ENCODE measurements around the gene KNDC1. TPM values are rescaled to one million over a fixed set of nuclear protein-coding genes. Genes with fewer than 3 reads are reported as not detected.

KNDC1 gene
- total and polyA plus RNA-seq, 2 of the 13 experiments (the other 11 are each of a cell fraction or from before 2014, with no cell fraction given), result 0.69 TPM; not detected in 1

GRCh38 chr10:133248334-133248715 lies 88.3 kb downstream of the KNDC1 start:
- H3K36me3 ChIP-seq (replicated peaks in 1 of 2; ENCODE audit: control insufficient read depth in 1 of 2, insufficient read depth in 2 of 2, low read length in 2 of 2), result no peaks in the 10 kb centered on the region
- no peaks in the 10 kb centered on the region for H3K9me3 ChIP-seq (ENCODE audit: low read length)
- in situ Hi-C loops (cut with HindIII; ENCODE audit: extremely low pct_ligation_motif_present, low pct_unique_long_range_greater_than_20kb), result no loop called here
- H3K4me1 ChIP-seq (ENCODE audit: insufficient read depth, low read length), result peaks cover 33% of the 10 kb centered on the region
- FAIRE-seq, result no peak
- no peak for TF ChIP-seq ZNF550 (CRISPR knock-in tag; IDR thresholded peaks at IDR 0.05; ENCODE audit: borderline replicate concordance)
- TF ChIP-seq NFIB (CRISPR knock-in tag; IDR thresholded peaks at IDR 0.05; ENCODE audit: borderline replicate concordance), result no peak
- no peak for TF ChIP-seq ZNF12 (CRISPR knock-in tag; IDR thresholded peaks at IDR 0.05)
- TF ChIP-seq RERE (CRISPR knock-in tag; IDR thresholded peaks at IDR 0.05; ENCODE audit: low read depth), result no peak
- TF ChIP-seq PCBP2 (optimal IDR thresholded peaks at IDR 0.05; ENCODE audit: low read depth, low read length, poor library complexity, severe bottlenecking), result no peak
- no peak for TF ChIP-seq HOXA7 (CRISPR knock-in tag; IDR thresholded peaks at IDR 0.05)
- TF ChIP-seq ZNF775 (CRISPR knock-in tag; IDR thresholded peaks at IDR 0.05; ENCODE audit: borderline replicate concordance), result no peak
- no peak for TF ChIP-seq ZSCAN12 (CRISPR knock-in tag; IDR thresholded peaks at IDR 0.05)
- no peak for TF ChIP-seq SMAD9 (CRISPR knock-in tag; IDR thresholded peaks at IDR 0.05)
- TF ChIP-seq, protein P1, sequence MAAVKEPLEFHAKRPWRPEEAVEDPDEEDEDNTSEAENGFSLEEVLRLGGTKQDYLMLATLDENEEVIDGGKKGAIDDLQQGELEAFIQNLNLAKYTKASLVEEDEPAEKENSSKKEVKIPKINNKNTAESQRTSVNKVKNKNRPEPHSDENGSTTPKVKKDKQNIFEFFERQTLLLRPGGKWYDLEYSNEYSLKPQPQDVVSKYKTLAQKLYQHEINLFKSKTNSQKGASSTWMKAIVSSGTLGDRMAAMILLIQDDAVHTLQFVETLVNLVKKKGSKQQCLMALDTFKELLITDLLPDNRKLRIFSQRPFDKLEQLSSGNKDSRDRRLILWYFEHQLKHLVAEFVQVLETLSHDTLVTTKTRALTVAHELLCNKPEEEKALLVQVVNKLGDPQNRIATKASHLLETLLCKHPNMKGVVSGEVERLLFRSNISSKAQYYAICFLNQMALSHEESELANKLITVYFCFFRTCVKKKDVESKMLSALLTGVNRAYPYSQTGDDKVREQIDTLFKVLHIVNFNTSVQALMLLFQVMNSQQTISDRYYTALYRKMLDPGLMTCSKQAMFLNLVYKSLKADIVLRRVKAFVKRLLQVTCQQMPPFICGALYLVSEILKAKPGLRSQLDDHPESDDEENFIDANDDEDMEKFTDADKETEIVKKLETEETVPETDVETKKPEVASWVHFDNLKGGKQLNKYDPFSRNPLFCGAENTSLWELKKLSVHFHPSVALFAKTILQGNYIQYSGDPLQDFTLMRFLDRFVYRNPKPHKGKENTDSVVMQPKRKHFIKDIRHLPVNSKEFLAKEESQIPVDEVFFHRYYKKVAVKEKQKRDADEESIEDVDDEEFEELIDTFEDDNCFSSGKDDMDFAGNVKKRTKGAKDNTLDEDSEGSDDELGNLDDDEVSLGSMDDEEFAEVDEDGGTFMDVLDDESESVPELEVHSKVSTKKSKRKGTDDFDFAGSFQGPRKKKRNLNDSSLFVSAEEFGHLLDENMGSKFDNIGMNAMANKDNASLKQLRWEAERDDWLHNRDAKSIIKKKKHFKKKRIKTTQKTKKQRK (IDR thresholded peaks at IDR 0.05; ENCODE audit: low read length), result no peak
- no peak for TF ChIP-seq ZKSCAN1 (IDR thresholded peaks at IDR 0.05; ENCODE audit: low read length)
- no peak for TF ChIP-seq ZSCAN31 (CRISPR knock-in tag; IDR thresholded peaks at IDR 0.05; ENCODE audit: low read depth)
- no peak for TF ChIP-seq CBX2 (IDR thresholded peaks at IDR 0.05; ENCODE audit: low read depth, low read length)
- TF ChIP-seq CBX2 (CRISPR knock-in tag; IDR thresholded peaks at IDR 0.05; ENCODE audit: low read depth), result no peak
- TF ChIP-seq ZFP1 (CRISPR knock-in tag; IDR thresholded peaks at IDR 0.05), result no peak
- H3K9ac ChIP-seq (ENCODE audit: insufficient read depth, low read depth, low read length), result no peak overlapping the region
- H4K20me1 ChIP-seq (ENCODE audit: insufficient read depth, low read length), result no peaks in the 10 kb centered on the region
- peaks cover 22 to 65% of the 10 kb centered on the region in 2 experiments for H3K27me3 ChIP-seq (ENCODE audit: control insufficient read depth in 1 of 2, insufficient read depth in 2 of 2, low read length in 2 of 2)
- BruUV-seq (replicated peaks), result no TSS peak
- ATAC-seq, result peak; percentile 15
- no peak overlapping the region for H3K4me3 ChIP-seq (replicated peaks in 1 of 3; ENCODE audit: insufficient read depth in 1 of 3, low read depth in 2 of 3, low read length in 3 of 3)
- POLR2A ChIA-PET, result no interaction called here
- H3K79me2 ChIP-seq (ENCODE audit: insufficient read depth, low read length), result no peaks in the 10 kb centered on the region
- no peak overlapping the region; the same call in 1 of the 2 replicates for H3K4me2 ChIP-seq (ENCODE audit: low read depth, low read length)
- H3K27ac ChIP-seq (ENCODE audit: extremely low read length, insufficient read depth, low read length), result no peak overlapping the region
- intact Hi-C loops (cut with micrococcal nuclease; ENCODE audit: unreplicated experiment), result no loop called here
- 20% methylated on average over 1 of the region's 12 CpGs for WGBS (ENCODE audit: low lambda C conversion rate)
- CTCF ChIA-PET (ENCODE audit: low intra/inter-chr PET ratio, low total read pairs), result no interaction called here
- H2AFZ ChIP-seq (ENCODE audit: low read length), result no peak overlapping the region
- DNase-seq (ENCODE audit: low spot score), result no peak

Data from HepG2 (cell line).